Measurements from ENCODE around the gene CADM3. TPM values are rescaled to one million over a fixed set of nuclear protein-coding genes. Genes with fewer than 3 reads are reported as not detected.

Gene CADM3
- total RNA-seq, 2 experiments from 2014 or later, result not detected

DNA sequence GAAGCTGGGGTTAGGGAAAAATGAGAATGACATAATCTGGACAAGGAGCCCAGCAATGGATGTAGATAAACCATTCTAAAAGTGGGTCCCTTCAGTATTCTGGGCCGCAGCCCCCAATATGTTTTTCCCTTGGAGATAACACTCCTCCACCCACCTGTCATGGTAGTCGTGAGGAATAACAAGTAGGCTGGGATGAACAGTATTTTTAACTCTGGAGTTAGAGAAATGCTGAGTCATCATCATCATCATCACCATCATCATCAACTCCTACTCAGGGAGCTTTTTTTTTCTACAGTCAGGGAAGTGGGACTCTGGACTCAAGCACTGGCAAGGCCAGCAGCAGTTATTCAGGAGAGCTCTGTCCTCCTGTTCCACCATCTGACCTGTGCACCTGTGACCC, 12.8 kb downstream of the CADM3 start:
- no peak for DNase-seq (ENCODE audit: low spot score)
- Histone ChIP-seq H4K20me1 (ENCODE audit: insufficient read depth, low read length) (no peaks in the 10 kb centered on the region), H3K4me1 (ENCODE audit: insufficient read depth, low read length, poor library complexity, severe bottlenecking) (no peaks in the 10 kb centered on the region), H3K9me2 (ENCODE audit: insufficient read depth, low read length) (no peaks in the 10 kb centered on the region), H3K4me3 (ENCODE audit: low read depth, low read length, poor library complexity, severe bottlenecking) (no peak overlapping the region), H3K79me2 (ENCODE audit: insufficient read depth, low read depth, low read length) (no peaks in the 10 kb centered on the region), H3K36me3 (ENCODE audit: insufficient read depth, low read length) (no peaks in the 10 kb centered on the region), H2AFZ (ENCODE audit: low read length) (no peak overlapping the region), H3K4me2 (ENCODE audit: low read length) (no peak overlapping the region), H3K27ac (ENCODE audit: low read depth, low read length, poor library complexity, severe bottlenecking) (no peak overlapping the region), H3K9me3 (ENCODE audit: low read length) (no peaks in the 10 kb centered on the region)
- TF ChIP-seq EZH2phosphoT487 (IDR thresholded peaks at IDR 0.05; ENCODE audit: borderline replicate concordance, low read depth, low read length), result no peak
- TF ChIP-seq, protein P1, sequence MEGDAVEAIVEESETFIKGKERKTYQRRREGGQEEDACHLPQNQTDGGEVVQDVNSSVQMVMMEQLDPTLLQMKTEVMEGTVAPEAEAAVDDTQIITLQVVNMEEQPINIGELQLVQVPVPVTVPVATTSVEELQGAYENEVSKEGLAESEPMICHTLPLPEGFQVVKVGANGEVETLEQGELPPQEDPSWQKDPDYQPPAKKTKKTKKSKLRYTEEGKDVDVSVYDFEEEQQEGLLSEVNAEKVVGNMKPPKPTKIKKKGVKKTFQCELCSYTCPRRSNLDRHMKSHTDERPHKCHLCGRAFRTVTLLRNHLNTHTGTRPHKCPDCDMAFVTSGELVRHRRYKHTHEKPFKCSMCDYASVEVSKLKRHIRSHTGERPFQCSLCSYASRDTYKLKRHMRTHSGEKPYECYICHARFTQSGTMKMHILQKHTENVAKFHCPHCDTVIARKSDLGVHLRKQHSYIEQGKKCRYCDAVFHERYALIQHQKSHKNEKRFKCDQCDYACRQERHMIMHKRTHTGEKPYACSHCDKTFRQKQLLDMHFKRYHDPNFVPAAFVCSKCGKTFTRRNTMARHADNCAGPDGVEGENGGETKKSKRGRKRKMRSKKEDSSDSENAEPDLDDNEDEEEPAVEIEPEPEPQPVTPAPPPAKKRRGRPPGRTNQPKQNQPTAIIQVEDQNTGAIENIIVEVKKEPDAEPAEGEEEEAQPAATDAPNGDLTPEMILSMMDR (conservative IDR thresholded peaks at IDR 0.05; ENCODE audit: low read length), result no peak
- CTCF ChIA-PET (ENCODE audit: unreplicated experiment), result no interaction called here
- intact Hi-C loops (cut with micrococcal nuclease; ENCODE audit: unreplicated experiment), result no loop called here
- BruUV-seq (replicated peaks), result no TSS peak
- POLR2A ChIA-PET, result interaction anchor here (0.6 kb wide), 1 partner anchor 821 kb away, joined by 3 read pairs; no protein-coding TSS in a partner anchor

DNA sequence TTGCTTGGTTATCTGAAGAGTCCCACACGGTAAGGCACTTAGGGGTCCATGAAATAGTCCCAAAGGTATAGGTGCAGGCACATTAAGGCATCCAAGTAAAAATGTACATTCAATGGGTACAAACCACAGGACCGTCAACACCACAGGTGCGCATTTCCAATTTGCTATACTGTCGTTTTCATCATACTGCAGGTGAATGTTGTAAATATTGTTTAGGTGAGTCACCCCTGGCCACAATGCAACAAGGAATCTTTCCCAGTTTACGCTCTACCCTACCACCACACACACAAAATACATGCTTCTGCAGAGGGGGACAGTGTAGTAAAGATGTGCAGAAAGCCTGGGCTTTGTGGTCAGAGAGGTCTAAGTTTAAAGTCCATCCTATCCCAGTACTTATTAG, 13.7 kb downstream of the CADM3 start:
- no peak overlapping the region for H3K4me2 ChIP-seq (ENCODE audit: low read length)
- no peak for DNase-seq (ENCODE audit: low spot score)
- no peaks in the 10 kb centered on the region for H3K79me2 ChIP-seq (ENCODE audit: insufficient read depth, low read depth, low read length)
- no peaks in the 10 kb centered on the region for H3K4me1 ChIP-seq (ENCODE audit: insufficient read depth, low read length, poor library complexity, severe bottlenecking)
- CTCF ChIA-PET (ENCODE audit: unreplicated experiment), result no interaction called here
- H2AFZ ChIP-seq (ENCODE audit: low read length), result no peak overlapping the region
- no peaks in the 10 kb centered on the region for H3K36me3 ChIP-seq (ENCODE audit: insufficient read depth, low read length)
- no peak overlapping the region for H3K4me3 ChIP-seq (ENCODE audit: low read depth, low read length, poor library complexity, severe bottlenecking)
- POLR2A ChIA-PET, result no interaction called here
- no peaks in the 10 kb centered on the region for H4K20me1 ChIP-seq (ENCODE audit: insufficient read depth, low read length)
- H3K9me3 ChIP-seq (ENCODE audit: low read length), result no peaks in the 10 kb centered on the region
- no TSS peak for BruUV-seq (replicated peaks)
- TF ChIP-seq, protein P1 (conservative IDR thresholded peaks at IDR 0.05; ENCODE audit: low read length), result no peak
- no peak for TF ChIP-seq EZH2phosphoT487 (IDR thresholded peaks at IDR 0.05; ENCODE audit: borderline replicate concordance, low read depth, low read length)
- H3K27ac ChIP-seq (ENCODE audit: low read depth, low read length, poor library complexity, severe bottlenecking), result no peak overlapping the region
- no peaks in the 10 kb centered on the region for H3K9me2 ChIP-seq (ENCODE audit: insufficient read depth, low read length)
- intact Hi-C loops (cut with micrococcal nuclease; ENCODE audit: unreplicated experiment), result no loop called here

DNA sequence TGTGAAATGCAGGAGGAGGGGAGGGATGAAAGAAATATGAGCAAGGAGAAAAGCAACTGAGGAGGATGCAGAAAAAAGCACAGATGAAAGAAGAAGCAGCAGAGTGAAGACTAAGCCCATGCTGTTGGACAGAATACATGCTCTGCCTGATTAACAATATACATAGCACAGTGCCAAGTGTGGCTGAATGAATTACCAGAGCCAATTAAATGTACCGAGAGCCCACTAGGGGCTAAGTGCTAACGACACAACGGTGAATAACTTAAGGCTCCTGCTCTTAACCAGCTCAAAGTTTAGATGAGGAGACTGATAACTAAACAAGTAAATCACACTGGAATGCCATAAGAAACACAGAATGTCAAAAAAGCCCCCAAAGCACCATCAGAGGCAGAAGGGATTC, 15.6 kb downstream of the CADM3 start:
- H3K36me3 ChIP-seq (ENCODE audit: insufficient read depth, low read length), result no peaks in the 10 kb centered on the region
- ChIA-PET CTCF (ENCODE audit: unreplicated experiment) (no interaction called here), POLR2A (no interaction called here)
- intact Hi-C loops (cut with micrococcal nuclease; ENCODE audit: unreplicated experiment), result no loop called here
- no TSS peak for BruUV-seq (replicated peaks)
- H3K4me1 ChIP-seq (ENCODE audit: insufficient read depth, low read length, poor library complexity, severe bottlenecking), result no peaks in the 10 kb centered on the region
- no peak for DNase-seq (ENCODE audit: low spot score)
- no peak overlapping the region for H3K4me3 ChIP-seq (ENCODE audit: low read depth, low read length, poor library complexity, severe bottlenecking)
- H3K27ac ChIP-seq (ENCODE audit: low read depth, low read length, poor library complexity, severe bottlenecking), result no peak overlapping the region
- H4K20me1 ChIP-seq (ENCODE audit: insufficient read depth, low read length), result no peaks in the 10 kb centered on the region
- no peaks in the 10 kb centered on the region for H3K9me3 ChIP-seq (ENCODE audit: low read length)
- H3K4me2 ChIP-seq (ENCODE audit: low read length), result no peak overlapping the region
- H3K9me2 ChIP-seq (ENCODE audit: insufficient read depth, low read length), result no peaks in the 10 kb centered on the region
- no peak overlapping the region for H2AFZ ChIP-seq (ENCODE audit: low read length)
- no peaks in the 10 kb centered on the region for H3K79me2 ChIP-seq (ENCODE audit: insufficient read depth, low read depth, low read length)
- no peak for TF ChIP-seq EZH2phosphoT487 (IDR thresholded peaks at IDR 0.05; ENCODE audit: borderline replicate concordance, low read depth, low read length)
- TF ChIP-seq, protein P1 (conservative IDR thresholded peaks at IDR 0.05; ENCODE audit: low read length), result no peak

Measured in OCI-LY7 (cell line).